Neural cell (in vitro differentiated cells): ENCODE data around the gene RAVER1.
"Not testable (repeated sequence)": the region's sequence is repeated elsewhere in the genome, so short reads cannot be mapped to it uniquely, and the experiment has no call there.

Experiments
- CTCF ChIP-seq: fragments of 450-650 bp; IDR thresholded peaks from 2 replicates; pipeline ENCODE4 v1.5.1; 2014; ENCODE audit warnings: antibody characterized with exemption, mild to moderate bottlenecking, moderate library complexity; ENCODE audit not compliant: poor library complexity, severe bottlenecking
- EP300 ChIP-seq: fragments of 450-650 bp; conservative IDR thresholded peaks from 2 replicates; pipeline ENCODE4 v1.6.1; 2014; ENCODE audit warnings: antibody characterized with exemption, mild to moderate bottlenecking, moderate library complexity; ENCODE audit not compliant: poor library complexity, severe bottlenecking
- EZH2 ChIP-seq: fragments of 200-600, 300-800 bp; shearing (Covaris generic), sonication (generic); IDR thresholded peaks from 2 replicates; pipeline ENCODE4 v1.6.1; 2014; ENCODE audit warnings: antibody characterized with exemption, low read length, borderline replicate concordance, mild to moderate bottlenecking; ENCODE audit not compliant: insufficient read depth, poor library complexity, severe bottlenecking
- POLR2AphosphoS5 ChIP-seq: IDR thresholded peaks from 2 replicates; pipeline ENCODE4 v1.6.1; 2012
- RAD21 ChIP-seq: fragments of 450-650 bp; conservative IDR thresholded peaks from 2 replicates; pipeline ENCODE4 v1.6.1; 2014; ENCODE audit warnings: antibody characterized with exemption, mild to moderate bottlenecking, moderate library complexity
- REST ChIP-seq: IDR thresholded peaks from 2 replicates; pipeline ENCODE4 v1.6.1; 2012; ENCODE audit warnings: borderline replicate concordance
- SMC3 ChIP-seq: fragments of 450-650 bp; conservative IDR thresholded peaks from 2 replicates; pipeline ENCODE4 v1.6.1; 2014; ENCODE audit warnings: antibody characterized with exemption, mild to moderate bottlenecking, moderate library complexity; ENCODE audit not compliant: poor library complexity
- TAF1 ChIP-seq: IDR thresholded peaks from 2 replicates; pipeline ENCODE4 v1.6.1; 2012; ENCODE audit warnings: low read depth

- TF ChIP-seq POLR2AphosphoS5, EZH2, CTCF, EP300, REST, TAF1, RAD21, SMC3: not testable (repeated sequence)
These were observed 43.9 kb upstream of the RAVER1 start for GRCh38 chr19:10377140-10377640.
